HG03159 (cell line): ENCODE measurements around the gene ZNF576.
"Not testable (repeated sequence)": the region's sequence is repeated elsewhere in the genome, so short reads cannot be mapped to it uniquely, and the experiment has no call there.

ENCODE experiments used
- ATAC-seq: cut with Tn5 transposase; IDR thresholded peaks from one replicate; pipeline ENCODE4 v1.9.1; 2021; ENCODE audit warnings: mild to moderate bottlenecking, moderate library complexity; ENCODE audit not compliant: unreplicated experiment

Gene ZNF576, protein sequence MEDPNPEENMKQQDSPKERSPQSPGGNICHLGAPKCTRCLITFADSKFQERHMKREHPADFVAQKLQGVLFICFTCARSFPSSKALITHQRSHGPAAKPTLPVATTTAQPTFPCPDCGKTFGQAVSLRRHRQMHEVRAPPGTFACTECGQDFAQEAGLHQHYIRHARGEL

DNA sequence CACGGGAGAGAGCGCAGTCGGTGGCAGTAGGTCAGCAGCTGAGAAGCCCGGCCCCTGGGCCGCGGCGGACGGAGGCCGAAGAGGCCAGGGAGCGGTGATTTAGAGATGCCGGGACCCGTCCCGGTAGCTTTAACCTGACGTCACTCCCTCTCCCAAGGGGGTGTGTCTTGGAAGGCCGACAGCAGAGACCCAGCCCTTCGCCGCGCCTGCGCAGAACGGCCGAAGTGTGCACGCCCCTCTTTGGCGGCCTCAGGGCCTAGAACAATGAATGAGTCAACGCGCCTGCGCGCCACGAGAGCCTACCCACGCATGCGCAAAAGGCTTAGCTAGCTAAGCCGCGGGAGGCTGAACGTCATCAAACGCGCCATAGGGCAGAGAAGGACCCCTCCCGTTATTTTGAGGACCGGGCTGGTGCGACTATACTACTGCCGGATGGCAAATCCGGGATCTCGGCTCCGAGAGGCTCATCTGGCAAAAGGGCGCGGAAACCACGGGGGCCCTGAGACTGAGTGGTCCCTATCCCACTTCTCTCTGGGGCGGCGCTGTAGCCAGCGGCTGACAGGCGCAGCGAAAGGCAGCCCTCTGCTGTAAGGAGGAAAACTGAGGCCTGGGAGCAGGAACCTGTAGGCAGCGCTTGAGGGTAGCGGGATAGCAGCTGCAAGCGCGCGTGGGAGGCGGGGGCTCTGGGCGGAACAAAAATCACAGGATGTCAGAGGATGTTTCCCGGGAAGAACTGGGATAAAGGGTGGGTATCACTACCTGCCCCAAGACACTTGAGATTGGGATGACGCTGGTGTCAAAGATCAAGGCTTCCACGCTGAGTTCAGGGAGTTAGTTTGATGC is at the start of gene ZNF576, which contains the start of gene IRGQ:
Gene ZNF576, plus strand, starts transcription at position 597 of the 843 bp plus-strand sequence. CDS start 514 bp downstream, outside the sequence.
Gene IRGQ, minus strand, starts transcription at position 136 of the 843 bp plus-strand sequence. CDS start 796 bp downstream, outside the sequence.
- ATAC-seq, result peak; percentile 75

GRCh38 chr19:43547926-43548325 is 48.5 kb upstream of the ZNF576 start:
- not testable (repeated sequence) for ATAC-seq

GRCh38 chr19:43548706-43549105 is 47.7 kb upstream of the ZNF576 start:
- no peak for ATAC-seq

DNA sequence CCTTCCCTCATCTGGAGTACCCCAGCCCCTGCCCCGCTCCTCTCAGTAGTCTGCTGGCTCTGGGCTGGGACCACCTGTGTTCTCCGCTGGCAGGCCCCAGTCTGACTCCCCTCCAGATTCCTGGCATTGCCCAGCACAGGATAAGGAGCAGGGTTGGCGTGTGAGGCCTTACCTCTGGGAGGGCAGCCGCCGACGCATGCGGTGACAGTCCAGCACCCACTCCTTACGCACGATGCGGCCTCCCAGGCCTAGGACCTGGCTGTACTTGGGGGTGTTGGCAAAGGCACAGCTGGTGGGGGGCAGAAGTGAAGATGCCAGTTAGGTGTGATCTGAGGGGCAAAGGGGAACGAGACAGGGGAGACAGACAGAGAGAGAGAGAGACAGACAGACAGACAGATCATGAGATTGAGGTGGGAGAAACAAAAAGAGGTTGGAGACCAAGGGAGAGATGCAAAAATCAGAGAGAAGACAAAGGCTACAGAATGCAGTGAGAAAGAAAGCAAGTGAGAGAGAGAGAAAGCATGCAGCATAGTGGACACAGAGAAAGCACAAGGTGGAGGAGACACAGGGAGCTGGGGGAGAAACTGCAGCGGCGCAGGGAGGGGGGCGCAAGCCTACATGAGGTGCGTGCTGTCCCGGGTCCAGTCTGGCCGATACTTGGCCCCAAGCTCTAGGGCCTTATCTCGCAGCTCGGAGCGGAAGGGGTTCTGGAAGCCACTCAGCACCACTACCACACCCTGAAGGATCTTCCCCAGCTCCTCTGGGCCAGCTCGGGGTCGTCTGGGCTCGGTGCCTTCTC is 44.8 kb upstream of the ZNF576 start:
- ATAC-seq, result no peak

- ATAC-seq, result no peak
Measured at GRCh38 chr19:43552198-43552450, 44.3 kb upstream of the ZNF576 start.

- no peak for ATAC-seq
Measured at GRCh38 chr19:43552616-43553015, 43.8 kb upstream of the ZNF576 start.

GRCh38 chr19:43553656-43554055 is 42.7 kb upstream of the ZNF576 start:
- no peak for ATAC-seq

DNA sequence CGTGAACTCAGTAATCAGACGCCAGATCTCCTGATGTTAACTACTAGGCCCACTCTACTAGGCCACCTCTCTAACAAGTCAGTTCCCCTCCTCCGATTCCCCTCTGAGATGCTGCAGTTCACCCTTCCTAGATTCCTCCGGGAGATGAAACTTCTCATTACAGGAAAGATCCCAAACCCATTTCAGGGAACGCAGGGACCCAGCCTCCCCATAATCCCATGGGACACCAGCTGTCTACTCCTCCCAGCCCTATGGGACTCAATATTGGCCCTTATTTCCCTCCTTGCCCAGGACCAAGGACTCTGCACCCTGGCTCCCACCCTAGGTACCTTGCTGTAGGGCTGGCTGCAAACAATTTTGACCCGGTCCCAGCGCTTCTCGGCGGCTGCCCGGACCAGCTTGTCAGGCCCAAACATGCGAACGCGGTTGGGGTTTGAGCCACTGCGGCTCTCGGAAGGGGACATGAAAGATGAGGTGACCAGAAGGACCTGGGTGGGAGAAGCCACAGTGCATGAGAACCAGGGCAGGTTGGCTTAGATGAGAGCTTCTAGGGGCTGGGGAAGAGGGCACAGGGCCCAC is 42.0 kb upstream of the ZNF576 start:
- ATAC-seq, result no peak

GRCh38 chr19:43555185-43555770 is 41.1 kb upstream of the ZNF576 start:
- no peak for ATAC-seq

- ATAC-seq, result no peak
Measured at GRCh38 chr19:43560687-43561086, 35.7 kb upstream of the ZNF576 start.

GRCh38 chr19:43561139-43561970 is 35.0 kb upstream of the ZNF576 start:
- no peak for ATAC-seq

GRCh38 chr19:43562226-43562697 is 34.1 kb upstream of the ZNF576 start:
- ATAC-seq, result no peak

DNA sequence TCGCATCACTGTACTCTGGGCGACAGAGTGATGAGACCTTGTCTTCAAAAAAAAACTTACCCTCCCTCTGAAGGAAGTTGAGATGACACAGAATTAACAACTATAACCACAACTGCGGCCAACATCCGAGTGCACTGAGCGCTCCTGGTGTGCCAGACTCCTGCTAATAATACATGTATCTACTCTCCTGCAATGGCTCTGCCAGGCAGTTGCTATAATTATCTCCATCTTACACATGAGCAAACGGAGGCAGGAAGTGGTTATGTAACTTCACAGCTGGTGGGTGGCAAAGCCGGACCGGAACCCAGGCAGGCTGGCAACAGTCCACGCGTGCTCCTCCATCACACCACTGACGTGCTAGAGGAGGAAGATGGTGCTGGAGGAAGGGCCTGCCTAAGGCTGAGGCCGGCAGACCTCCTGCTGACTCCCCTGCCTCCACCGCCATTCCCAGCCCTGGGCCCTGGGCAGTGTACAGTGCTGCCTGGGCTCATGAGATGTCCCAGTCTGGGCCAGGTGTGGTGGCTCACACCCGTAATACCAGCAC is 33.6 kb upstream of the ZNF576 start:
- ATAC-seq, result peak; percentile 73

DNA sequence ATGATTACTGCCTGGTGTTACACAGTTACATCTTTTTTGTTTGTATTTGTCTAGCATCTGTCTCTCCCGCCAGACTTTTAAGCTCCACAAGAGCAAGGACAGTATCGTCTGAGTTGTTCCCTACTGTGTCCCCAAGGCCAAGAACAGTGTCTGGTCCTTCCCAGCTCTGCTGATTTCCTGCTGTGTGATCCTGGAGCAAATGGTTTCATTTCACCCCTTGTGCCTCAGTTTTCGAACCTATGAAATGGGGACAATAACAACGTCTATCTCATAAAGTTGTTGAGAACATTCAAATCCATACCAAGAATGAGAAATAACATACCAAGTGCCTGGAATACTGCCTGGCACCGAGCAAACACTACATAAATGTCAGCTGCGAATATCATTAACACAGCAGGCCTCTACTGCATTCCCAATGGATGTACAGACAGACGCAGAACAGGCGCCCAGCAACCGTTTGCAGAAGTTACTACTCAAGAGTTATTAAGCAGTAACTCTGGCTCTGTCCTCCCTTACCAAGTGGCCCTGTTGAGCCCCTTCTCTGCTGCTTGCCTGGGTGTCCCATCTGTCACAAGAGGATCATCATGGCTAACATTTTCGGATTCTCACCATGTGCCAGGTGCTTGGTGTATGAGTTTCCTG is 32.5 kb upstream of the ZNF576 start:
- ATAC-seq, result no peak

DNA sequence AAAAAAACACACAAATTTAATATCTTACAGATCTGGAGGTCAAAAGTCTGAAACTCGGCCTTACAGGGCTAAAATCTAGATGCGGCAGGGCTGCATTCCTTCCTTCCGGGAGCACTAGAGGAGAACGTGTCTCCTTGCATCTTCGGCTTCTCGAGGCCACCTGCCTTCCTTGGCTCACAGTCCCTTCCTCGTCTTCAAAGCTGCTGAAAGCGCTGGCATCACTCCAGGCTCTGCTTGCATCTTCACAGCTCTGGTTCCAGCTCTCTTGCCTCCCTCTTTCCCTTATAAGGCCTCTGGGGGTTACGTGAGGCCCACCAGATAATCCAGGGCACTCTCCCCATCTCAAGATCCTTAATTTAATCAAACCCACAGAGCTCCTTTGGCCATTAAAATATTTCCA is 31.6 kb upstream of the ZNF576 start:
- ATAC-seq, result no peak

- no peak for ATAC-seq
Measured at GRCh38 chr19:43569657-43570056, 26.7 kb upstream of the ZNF576 start.

DNA sequence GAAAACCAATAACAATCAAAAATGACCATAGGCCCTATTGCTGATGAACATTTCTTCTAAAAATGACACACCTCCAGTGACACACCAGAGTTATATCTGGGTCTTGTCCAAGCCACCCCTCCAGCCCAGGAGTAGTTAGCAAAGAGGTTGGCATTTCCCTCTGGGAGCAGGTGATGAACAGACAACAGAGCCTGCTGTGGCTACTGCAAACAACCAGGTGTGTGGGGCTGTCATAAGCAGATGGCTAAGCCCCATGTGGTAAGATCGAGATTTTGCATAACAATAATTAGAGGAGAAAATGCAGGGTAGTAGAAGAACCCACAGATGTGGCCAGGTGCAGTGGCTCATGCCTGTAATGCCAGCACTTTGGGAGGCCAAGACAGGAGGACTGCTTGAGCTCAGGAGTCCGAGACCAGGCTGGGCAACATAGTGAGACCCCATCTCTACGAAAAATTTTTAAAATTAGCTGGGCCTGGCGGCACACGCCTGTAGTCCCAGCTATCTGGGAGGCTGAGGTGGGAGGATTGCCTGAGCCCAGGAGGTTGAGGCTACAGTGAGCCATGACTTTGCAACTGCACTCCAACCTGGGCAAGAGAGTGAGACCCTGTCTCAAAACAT is 26.1 kb upstream of the ZNF576 start:
- ATAC-seq, result no peak

GRCh38 chr19:43572171-43572588 is 24.2 kb upstream of the ZNF576 start:
- no peak for ATAC-seq
